Midbrain (tissue), 1 donor: ENCODE measurements around the gene KAZN.

Experiments
- DNase-seq: peaks from one replicate; lab custom pipeline; 2025; lab: John Stamatoyannopoulos, UW

KAZN gene

GRCh38 chr1:15160626-15161025 lies 562.1 kb downstream of the KAZN start:
- DNase-seq, result no peak

GRCh38 chr1:15167386-15167785 lies 568.9 kb downstream of the KAZN start:
- DNase-seq, result no peak
